GM19438 (cell line): ENCODE results near the gene EIPR1.
A peak's percentile ranks its signal among the peaks of the same experiment; 100 is the strongest.

Experiments used
- ATAC-seq: cut with Tn5 transposase; IDR thresholded peaks from one replicate; pipeline ENCODE4 v1.9.1; 2021; ENCODE audit warnings: low read depth; ENCODE audit not compliant: unreplicated experiment

Gene EIPR1

DNA sequence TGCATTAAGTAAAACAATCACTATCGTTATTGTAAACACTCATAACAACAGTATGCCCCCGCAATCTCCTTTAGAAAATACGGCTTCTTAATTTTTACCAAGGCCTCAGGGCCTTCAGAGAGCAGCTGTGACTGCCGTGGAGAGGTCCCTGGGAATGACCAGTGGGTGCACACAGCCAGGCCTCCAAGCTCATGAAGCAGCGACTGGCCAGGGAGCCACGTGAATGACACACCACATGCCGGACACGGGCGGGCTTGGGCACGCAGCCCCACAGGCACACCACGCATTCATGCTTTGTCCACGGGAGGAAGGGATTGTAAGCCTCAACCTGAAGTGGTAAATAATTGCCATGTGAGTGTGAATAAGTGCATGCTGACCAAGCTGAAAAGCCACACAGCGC lies 121.0 kb downstream of the EIPR1 start:
- no peak for ATAC-seq

DNA sequence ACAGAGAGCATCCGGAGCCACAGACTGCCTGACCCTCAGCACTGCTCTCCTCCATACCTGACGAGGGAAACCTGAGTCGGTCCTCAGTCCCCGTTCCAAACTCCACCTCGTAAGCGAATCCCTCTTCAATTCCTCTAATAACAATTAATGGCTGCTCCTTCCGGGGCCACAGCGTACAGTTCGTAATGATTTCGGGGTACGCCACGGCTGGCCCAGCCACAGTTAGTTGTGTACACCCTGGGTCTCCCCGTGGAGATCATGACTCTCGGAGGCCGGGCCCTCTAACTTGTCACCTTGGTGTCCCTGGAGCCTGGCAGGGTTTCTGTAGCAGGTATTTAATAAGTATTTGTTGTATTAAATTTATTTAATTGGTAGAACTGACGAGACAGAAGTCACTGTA lies 121.5 kb downstream of the EIPR1 start:
- ATAC-seq, result no peak

DNA sequence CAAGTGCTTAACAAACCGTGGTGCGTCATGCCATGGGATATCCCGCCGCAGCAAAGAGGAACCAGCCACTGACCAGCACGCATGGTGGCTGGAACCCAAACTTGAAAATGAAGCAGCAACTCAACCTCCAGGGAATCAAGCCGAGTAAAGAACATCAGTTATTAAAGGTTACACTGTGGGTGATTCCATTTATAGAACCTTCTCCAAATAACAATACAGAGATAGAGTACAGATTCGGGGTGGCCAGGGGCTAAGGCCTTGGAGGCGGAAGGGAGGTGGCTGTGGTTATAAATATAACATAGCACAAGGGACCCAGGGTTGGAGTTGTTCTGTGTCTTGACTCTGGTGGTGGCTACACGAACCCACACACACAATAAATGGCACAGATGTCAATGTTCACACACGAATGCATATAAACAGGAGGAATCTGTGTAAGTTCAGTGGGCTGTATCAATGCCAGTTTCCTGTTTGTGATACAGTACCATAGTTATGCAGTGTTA lies 123.1 kb downstream of the EIPR1 start:
- ATAC-seq, result peak; percentile 75

DNA sequence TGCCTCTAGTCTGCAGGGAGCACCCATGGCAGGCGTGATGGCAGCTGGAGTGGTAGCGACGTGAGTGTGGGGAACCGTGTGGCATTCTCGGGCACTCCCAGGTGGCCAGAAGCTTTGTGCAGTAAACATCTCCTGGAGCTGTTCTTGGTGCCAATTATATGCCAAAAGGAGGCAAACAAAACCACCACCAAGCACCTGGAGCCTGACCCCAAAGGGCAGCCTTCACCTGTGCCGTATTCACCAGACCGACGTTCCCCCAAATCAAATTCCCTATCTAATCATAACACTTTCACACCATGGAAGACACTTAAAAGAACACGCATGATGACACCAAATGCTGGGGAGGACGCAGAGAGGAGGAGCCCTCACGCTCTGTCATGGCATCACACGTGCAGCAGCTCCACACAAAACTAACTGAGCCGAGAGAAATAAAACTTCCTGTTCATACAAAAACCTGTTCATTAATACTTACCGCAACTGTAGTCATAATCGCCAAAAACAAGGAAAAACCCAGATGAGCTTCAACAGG lies 123.6 kb downstream of the EIPR1 start:
- ATAC-seq, result no peak

DNA sequence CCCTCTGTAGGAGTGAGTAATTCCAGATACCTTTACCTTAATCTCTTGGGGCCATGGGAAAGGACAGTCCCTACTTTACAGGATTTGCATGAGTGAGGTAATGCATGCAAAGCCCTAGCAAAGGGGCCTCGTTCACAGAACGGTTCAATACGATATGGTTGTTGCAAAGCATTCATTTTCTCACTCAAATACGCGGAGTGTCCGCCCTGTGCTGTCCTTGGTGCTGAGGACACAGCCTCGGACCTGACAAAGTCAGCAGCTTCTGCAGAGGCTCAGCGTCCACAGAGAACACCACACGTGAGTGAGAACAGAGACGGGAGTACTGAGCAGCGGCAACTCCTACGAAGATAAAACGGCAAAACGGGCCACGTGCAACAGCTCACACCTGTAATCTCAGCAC lies 125.7 kb downstream of the EIPR1 start:
- ATAC-seq, result no peak

DNA sequence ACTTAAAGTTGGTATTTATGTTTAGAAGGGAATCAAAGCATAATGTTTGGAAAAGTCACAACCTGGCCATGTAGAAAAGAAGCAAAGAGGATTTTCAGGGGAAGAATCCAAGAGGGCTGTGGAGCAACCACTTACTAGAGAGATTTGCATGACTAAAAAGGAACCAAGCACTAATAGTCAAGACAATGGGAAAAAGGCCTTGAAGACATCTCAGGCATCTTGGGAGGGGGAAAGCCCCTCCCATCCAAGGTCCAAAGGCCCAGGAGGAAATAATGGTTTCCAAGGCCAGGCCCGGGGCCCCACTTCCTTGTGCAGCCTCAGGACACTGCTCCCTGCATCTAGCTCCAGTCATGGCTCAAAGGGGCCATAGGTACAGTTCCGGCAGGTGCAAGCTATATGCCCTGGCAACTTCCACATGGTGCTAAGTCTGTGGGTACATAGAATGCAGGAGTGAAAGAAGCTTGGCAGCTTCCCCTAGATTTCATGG lies 128.1 kb downstream of the EIPR1 start:
- ATAC-seq, result no peak

DNA sequence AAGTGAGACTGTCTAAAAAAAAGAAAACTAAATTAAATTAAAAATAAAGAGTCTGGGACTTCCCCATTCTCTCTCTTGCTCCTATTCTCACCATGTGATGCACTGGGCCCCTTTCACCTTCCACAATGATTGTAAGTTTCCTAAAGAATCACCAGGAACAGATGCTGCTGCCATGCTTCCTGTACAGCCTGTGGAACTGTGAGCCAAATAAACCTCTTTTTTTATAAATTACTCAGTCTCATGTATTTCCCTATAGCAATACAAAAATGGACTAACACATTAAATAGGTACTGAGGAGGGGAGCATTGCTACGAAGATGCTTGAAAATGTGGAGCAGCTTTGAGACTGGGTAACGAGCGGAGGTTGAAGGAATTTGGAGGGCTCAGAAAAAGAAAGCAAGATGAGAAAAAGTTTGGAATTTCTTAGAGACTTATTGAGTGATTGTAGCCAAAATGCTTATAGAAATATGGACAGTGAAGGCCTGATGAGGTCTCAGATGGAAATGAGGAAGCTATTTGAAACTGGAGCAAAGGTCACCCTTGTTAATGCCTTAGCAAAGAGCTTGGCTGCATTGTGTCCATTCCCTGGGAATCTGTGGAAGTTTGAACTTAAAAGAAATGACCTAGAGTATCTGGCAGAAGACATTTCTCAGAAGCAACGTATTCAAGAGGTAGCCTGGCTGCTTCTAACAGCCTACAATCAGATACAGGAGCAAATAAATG lies 128.7 kb downstream of the EIPR1 start:
- ATAC-seq, result no peak

DNA sequence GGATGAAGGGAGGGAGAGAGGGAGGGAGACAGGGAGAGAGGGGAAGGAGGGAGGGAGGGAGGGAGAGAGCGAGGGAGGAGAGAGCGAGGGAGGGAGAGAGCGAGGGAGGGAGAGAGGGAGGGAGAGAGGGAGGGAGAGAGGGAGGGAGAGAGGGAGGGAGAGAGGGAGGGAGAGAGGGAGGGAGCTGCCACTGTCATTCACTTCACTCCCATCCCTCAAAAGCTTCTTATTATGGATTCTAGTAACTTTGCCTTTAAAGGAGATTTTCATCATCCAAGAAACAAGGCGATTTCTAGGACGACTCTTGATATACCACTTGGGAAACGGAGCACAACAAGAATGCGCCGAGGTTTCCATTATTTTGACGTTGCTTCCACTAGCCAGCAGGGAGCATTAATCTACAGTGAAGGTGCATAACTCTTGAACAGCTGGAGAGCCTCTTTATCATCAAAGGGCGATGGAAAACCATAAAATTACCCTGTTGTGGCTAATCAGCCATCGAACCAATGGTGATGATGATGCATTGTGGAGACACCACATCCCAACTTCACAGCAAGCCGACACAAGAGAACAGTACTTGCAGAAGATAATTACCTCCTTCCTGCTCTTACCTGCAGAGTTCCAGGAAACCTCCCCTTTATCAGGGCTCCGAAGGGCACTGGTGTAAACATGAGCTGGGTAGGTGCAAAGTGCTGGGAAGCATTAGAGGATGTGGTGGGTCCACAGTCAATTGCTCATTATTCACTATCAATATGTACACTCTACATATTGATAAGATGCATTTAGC lies 130.5 kb downstream of the EIPR1 start:
- no peak for ATAC-seq

DNA sequence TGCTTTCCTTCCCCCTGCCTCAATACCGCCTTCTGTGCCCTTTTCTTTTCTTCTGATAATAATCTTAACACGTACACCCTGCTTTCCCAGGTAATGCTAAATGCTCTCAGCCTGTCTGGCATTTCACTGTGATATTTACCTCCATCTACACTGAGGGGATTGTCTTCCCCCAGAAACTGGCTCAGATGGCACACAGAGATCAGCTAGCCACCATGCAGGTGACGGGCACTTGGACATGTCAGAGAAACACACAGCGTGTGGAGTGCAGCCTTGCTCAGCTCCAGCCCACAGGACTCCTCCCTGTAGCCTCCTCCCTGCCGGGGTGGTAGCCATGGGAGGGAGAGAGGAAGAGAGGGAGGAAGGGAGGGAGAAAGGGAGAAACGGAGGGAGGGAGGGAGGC lies 131.2 kb downstream of the EIPR1 start:
- no peak for ATAC-seq

DNA sequence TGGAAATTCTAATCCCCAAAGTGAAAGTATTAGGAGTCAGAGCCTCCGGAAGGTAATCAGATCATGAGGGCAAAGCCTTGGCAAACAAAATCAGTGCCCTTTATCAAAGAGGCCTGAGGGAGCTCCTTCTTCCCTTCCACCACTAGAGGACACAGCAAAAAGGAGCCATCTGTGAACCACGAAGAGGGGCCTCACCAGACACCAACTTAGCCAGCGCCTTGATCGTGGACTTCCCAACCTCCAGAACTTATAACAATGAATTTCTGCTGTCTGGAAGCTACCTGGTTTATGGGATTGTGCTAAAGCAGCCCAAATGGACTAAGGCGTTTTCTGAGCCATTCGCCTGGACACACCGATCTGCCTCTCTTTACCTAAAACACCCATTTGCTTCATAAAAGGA lies 133.1 kb downstream of the EIPR1 start:
- ATAC-seq, result no peak

DNA sequence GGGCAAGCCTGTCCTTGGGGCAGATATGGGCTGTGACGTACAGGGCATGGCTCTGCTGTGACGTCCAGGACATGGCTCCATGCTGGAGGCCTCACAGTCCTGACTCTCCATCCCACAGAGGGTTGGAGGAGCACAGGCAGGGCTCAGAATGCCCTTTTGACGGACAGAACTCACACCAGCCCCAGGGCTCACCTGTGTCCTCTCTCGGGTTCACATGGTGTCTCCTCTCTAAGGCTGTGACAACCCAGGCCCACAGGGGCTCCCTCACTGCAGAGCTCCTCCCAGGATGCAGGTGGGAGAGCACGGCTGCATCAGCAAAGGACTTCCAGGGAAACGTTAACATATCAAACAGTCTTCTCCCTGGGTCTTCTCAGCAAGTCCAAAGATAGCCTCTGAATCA lies 133.8 kb downstream of the EIPR1 start:
- ATAC-seq, result no peak

DNA sequence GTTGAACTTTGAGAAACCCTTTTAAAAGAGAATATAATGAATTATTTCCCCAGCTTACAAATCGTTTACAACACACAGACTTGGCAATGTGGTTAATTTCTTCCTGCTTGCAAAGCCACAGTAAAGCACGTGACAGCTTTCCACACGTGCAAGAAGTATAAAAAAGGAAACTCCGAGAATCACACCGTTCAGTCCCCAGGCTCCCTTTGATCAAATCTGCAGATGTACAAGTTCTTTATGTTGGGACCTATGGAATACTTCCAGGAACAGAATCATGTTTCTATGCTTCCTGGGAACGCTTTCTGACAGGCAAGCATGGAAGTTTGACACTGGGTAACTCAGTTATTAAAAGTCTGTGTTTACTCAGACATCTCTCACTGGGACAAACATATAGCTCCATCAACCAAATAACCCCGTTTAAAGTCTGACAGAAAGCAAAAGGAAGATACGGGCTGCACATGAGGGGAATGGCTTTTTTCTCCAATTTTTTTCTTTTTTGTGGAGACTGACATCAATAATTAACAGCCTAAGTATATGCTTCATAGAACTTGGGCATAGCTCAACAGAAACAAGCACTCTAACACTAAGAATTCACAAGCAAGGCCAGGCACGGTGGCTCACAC lies 134.8 kb downstream of the EIPR1 start:
- ATAC-seq, result peak; percentile 78

DNA sequence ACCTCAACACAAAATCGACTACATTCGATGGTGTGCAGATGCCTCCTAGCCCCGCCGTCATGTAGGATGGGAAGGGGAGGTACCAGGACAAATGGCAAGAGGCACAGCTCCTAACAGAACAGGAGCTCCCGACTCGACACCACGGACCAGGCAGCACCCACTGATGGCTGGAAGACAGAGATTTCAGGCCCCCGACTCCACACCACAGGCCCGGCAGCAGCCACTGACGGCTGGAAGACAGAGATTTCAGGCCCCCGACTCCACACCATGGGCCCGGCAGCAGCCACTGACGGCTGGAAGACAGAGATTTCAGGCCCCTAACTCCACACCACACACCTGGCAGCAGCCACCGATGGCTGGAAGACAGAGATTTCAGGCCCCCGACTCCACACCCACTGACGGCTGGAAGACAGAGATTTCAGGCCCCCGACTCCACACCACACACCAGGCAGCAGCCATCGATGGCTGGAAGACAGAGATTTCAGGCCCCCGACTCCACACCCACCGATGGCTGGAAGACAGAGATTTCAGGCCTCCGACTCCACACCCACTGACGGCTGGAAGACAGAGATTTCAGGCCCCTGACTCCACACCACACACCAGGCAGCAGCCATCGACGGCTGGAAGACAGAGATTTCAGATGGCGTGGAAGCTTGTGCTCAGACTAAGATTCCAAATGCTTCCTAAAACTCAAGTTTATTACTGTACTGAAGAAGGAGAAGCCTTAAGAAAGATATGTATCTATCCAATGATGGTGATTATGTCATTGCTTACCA lies 135.5 kb downstream of the EIPR1 start:
- peak; percentile 5 for ATAC-seq

DNA sequence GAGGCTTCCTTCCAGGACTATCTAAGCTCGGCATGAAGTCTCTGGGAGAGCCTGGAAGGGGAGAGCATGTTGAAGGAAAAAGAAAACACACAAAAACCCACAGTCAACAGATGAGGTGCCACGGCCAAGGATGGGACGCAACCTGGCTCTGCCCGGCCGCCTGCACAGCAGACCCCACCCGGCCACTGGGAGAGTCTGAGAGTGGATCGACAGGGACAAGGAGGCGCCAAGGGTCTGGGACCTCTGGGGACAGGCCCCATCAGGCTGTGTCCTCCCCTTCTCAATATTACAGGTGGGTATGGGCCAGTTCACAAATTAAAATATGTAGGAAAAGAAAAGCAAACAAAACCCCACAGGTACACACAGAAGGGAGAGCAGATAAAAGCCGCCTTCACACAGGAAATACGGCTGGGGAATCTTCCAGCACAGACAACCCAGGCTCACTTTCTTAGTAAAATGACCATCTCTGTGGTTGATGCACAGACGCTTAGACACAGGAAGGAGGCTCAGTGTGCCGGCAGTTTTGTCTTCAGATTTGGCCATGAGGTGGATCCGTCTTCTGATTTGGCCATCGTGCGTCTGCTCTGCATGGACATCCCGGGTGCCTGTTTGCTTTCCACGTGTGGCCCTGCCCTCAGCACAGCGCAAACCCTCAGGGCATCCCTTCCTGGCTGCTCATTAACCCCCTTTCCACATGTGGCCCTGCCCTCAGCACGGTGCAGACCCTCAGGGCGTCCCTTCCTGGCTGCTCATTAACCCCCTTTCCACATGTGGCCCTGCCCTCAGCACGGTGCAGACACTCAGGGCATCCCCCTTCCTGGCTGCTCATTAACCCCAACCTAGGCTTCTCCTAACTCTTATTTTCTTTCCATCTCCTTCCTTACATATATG lies 138.4 kb downstream of the EIPR1 start:
- no peak for ATAC-seq

DNA sequence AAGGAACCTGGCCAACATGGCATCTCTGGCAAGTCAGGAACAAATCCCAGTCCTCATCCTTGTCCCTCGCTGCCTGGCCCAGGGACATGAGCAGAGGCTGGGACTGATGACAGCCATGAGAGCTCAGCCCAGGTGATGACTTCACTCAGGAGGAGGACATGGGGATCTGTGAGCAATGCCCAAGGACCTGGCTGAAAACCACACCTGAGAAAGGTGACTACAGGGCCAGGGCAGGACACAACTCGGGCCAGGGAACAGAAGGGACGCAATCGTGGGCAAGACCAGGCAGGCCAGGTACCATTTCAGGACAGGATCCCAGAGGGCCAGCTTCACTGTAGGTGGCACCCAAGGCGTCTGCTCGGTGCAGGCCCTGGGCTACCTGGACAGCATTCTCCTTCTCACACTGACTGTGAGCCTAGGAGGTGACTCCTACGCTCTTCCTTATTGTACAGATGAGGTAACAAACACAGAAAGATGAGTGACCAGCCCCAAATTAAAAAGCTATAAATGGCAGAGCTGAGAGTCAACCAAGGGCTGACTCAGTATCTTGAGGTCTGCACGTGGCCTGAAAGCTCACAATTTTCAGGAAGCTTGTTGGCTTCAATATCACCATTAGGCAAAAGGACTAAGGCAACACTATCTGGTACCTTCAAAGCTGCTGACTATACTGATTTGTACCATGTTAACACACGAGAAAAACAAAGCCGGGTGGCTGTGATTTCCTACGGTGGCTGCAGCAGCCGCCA lies 141.1 kb downstream of the EIPR1 start:
- ATAC-seq, result no peak

DNA sequence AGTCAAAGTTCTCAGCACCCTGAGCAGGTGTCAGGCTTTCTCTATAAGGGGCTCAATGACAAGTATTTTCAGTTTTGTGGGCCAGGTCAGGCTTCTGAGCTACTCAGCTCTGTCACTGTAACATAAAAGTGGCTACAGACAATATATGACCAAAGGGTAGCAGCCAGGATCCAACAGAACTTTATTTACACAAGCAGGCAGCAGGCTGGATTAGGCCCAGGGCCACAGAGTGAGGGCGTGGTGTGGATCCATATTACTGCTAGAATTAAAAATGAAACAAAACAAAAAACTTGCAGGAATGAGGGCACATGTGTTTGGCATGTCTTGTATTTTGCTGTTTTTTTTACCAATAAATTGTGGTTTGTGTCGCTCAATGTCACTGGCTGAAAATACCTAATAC lies 143.7 kb downstream of the EIPR1 start:
- no peak for ATAC-seq

DNA sequence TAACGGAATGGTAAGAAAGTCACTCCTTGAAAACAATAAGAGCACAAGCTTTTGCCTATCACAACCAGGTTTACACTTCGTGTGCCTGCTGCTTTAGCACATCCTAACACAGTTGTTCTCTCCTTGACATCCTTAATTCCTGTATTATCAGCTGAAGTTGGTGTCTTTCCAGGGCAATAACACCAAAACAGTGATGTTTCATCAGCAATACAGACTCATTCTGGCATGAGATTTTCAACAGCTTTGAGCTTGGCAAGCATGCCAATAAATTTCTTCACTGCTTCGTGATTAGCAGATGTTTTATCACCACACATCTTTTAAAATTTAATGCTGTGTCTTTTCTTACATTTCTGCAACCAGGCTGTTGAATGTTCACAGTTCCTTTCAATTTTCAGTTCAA lies 148.4 kb downstream of the EIPR1 start:
- no peak for ATAC-seq

DNA sequence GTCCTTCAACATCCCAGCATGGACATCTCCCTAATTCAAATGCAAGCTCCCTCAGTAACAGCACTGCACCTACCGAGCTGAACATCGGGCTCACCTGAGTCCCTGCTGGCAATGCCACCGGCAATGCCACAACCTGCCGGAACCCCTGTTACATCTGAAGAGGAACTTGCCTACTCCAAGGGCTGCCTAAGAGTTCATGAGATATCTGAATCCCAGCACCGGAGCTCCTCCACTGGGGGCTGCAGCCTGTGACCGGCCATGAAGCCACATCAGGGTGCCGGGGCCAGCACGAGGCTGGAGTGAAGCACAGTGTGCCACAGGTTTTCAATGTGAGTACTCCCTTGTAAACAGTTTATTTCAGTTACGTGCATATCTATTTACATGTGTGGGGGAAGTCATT lies 152.9 kb downstream of the EIPR1 start:
- no peak for ATAC-seq
